Astrocyte (in vitro differentiated cells and primary cell): Measurements from ENCODE around the gene KCNMA1. TPM values are rescaled to one million over a fixed set of nuclear protein-coding genes. Genes with fewer than 3 reads are reported as not detected.

Experiments used
- DNase-seq: peaks from one replicate; pipeline ENCODE4 v3.0.0-alpha.2; 2010; ENCODE audit warnings: low read depth
- FAIRE-seq: peaks from 2 replicates; lab custom pipeline; 2011; peaks lifted over from hg19 to GRCh38; lab: Jason Lieb, UNC
- H2AFZ ChIP-seq: 2 replicates; pipeline ENCODE4 v1.6.0; 2012; ENCODE audit warnings: low read depth, low read length, inconsistent platforms
- H3K27ac ChIP-seq: 2 replicates; pipeline ENCODE4 v1.5.1; 2011; ENCODE audit warnings: low read depth, low read length, inconsistent platforms
- H3K27me3 ChIP-seq: 2 replicates; pipeline ENCODE4 v1.6.0; 2011; ENCODE audit warnings: low read length, inconsistent platforms; ENCODE audit not compliant: insufficient read depth
- H3K36me3 ChIP-seq: 2 replicates; pipeline ENCODE4 v1.5.1; 2011; ENCODE audit warnings: low read length, inconsistent platforms; ENCODE audit not compliant: insufficient read depth
- H3K4me1 ChIP-seq: 2 replicates; pipeline ENCODE4 v1.5.1; 2011; ENCODE audit warnings: low read length, inconsistent platforms; ENCODE audit not compliant: insufficient read depth
- H3K4me2 ChIP-seq: 2 replicates; pipeline ENCODE4 v1.6.0; 2012; ENCODE audit warnings: low read length, inconsistent platforms
- H3K4me3 ChIP-seq: 2 replicates; pipeline ENCODE4 v1.5.1; 2011; ENCODE audit warnings: low read depth, mild to moderate bottlenecking, low read length, inconsistent platforms; ENCODE audit not compliant: insufficient read depth
- H3K79me2 ChIP-seq: 2 replicates; pipeline ENCODE4 v1.6.0; 2012; ENCODE audit warnings: mild to moderate bottlenecking, low read length, inconsistent platforms; ENCODE audit not compliant: insufficient read depth
- H3K9ac ChIP-seq: 2 replicates; pipeline ENCODE4 v1.6.0; 2012; ENCODE audit warnings: mild to moderate bottlenecking, low read length, inconsistent platforms
- H3K9me3 ChIP-seq: 2 replicates; pipeline ENCODE4 v1.5.1; 2012; ENCODE audit warnings: low read depth, mild to moderate bottlenecking, low read length, inconsistent platforms; ENCODE audit not compliant: insufficient read depth
- H4K20me1 ChIP-seq: 2 replicates; pipeline ENCODE4 v1.6.0; 2012; ENCODE audit warnings: low read length, inconsistent platforms; ENCODE audit not compliant: insufficient read depth
- H3K27ac Mint-ChIP-seq: one replicate; pipeline ENCODE4 v1.8.0; 2021; ENCODE audit warnings: mild to moderate bottlenecking, mixed read lengths; ENCODE audit not compliant: unreplicated experiment
- H3K27me3 Mint-ChIP-seq: one replicate; pipeline ENCODE4 v1.8.0; 2021; ENCODE audit warnings: low read depth, mixed read lengths; ENCODE audit not compliant: unreplicated experiment
- H3K36me3 Mint-ChIP-seq: one replicate; pipeline ENCODE4 v1.8.0; 2021; ENCODE audit warnings: low read depth, mixed read lengths; ENCODE audit not compliant: unreplicated experiment
- H3K4me1 Mint-ChIP-seq: one replicate; pipeline ENCODE4 v1.8.0; 2021; ENCODE audit warnings: low read depth, mixed read lengths; ENCODE audit not compliant: unreplicated experiment
- H3K4me3 Mint-ChIP-seq: one replicate; pipeline ENCODE4 v1.8.0; 2021; ENCODE audit warnings: mild to moderate bottlenecking, moderate library complexity, mixed read lengths; ENCODE audit not compliant: unreplicated experiment
- H3K9me3 Mint-ChIP-seq: one replicate; pipeline ENCODE4 v1.8.0; 2021; ENCODE audit warnings: mild to moderate bottlenecking, mixed read lengths; ENCODE audit not compliant: unreplicated experiment
- EZH2 ChIP-seq: IDR thresholded peaks from 2 replicates; pipeline ENCODE4 v1.6.1; 2012; ENCODE audit warnings: mild to moderate bottlenecking, low read length, inconsistent platforms; ENCODE audit not compliant: insufficient read depth
- total RNA-seq: library from RNA; stranded (reverse); gene quantifications from 2 replicates; pipeline ENCODE4 v1.2.1, GENCODE V29; 2021
- TF ChIP-seq, protein P1 (sequence below): IDR thresholded peaks from 2 replicates; pipeline ENCODE4 v1.5.1; 2011; ENCODE audit warnings: low read depth, mild to moderate bottlenecking, inconsistent platforms, low read length, moderate library complexity; ENCODE audit not compliant: insufficient read depth

KCNMA1 gene
- total RNA-seq, 1 donor from 2014 or later: 45.8 TPM

DNA sequence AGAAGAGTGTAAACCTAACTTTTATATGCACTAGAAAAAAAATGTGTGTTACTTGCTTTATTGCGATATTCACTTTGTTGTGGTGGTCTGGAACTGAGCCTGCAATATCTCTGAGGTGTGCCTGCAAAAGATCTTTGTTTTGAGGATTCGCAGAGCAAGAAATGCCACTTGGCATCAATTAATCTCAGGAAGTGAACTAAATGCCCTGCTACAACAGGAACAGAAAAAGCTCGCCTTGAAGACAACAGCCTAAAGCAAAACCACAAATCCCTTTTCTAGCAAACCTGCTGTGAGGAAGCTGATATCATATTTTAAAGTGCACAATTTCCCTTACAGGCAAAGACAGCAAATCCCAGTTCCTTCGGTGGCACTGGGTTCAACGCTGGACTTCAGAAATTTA is 675.8 kb downstream of the KCNMA1 start:
- no peak overlapping the region for H3K27ac ChIP-seq

DNA sequence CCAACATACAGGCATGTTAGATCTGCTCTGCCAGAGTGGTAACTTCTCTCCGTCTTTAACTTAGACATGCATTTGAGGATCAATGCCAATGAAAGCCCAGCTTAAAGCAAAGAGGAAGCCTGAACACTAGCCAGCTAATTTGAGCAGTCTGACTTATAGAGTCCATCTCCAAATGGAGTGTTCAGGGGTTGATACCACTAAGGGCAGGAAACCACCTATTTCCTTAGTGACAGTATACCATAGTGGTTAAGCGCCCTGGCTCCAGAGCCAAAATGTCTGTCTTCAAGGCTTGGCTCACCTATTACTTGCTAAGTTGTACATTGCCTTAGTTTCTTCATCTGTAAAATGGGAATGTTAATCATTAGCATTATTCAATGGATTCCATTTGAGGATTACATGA is 678.5 kb downstream of the KCNMA1 start:
- Histone ChIP-seq H3K36me3 (no peaks in the 10 kb centered on the region), H3K9ac (no peak overlapping the region), H3K79me2 (no peaks in the 10 kb centered on the region), H3K27me3 (no peaks in the 10 kb centered on the region), H2AFZ (no peak overlapping the region), H4K20me1 (no peaks in the 10 kb centered on the region), H3K27ac (no peak overlapping the region), H3K4me1 (no peaks in the 10 kb centered on the region), H3K4me2 (no peak overlapping the region), H3K9me3 (no peaks in the 10 kb centered on the region), H3K4me3 (no peak overlapping the region)
- no peak overlapping the region for H3K4me3 Mint-ChIP-seq
- FAIRE-seq: no peak
- H3K27me3 Mint-ChIP-seq: no peaks in the 10 kb centered on the region
- DNase-seq: no peak
- peaks cover 16% of the 10 kb centered on the region for H3K36me3 Mint-ChIP-seq
- TF ChIP-seq, protein P1, sequence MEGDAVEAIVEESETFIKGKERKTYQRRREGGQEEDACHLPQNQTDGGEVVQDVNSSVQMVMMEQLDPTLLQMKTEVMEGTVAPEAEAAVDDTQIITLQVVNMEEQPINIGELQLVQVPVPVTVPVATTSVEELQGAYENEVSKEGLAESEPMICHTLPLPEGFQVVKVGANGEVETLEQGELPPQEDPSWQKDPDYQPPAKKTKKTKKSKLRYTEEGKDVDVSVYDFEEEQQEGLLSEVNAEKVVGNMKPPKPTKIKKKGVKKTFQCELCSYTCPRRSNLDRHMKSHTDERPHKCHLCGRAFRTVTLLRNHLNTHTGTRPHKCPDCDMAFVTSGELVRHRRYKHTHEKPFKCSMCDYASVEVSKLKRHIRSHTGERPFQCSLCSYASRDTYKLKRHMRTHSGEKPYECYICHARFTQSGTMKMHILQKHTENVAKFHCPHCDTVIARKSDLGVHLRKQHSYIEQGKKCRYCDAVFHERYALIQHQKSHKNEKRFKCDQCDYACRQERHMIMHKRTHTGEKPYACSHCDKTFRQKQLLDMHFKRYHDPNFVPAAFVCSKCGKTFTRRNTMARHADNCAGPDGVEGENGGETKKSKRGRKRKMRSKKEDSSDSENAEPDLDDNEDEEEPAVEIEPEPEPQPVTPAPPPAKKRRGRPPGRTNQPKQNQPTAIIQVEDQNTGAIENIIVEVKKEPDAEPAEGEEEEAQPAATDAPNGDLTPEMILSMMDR: no peak
- no peak for TF ChIP-seq EZH2
- no peak overlapping the region for H3K27ac Mint-ChIP-seq
- H3K9me3 Mint-ChIP-seq: peaks cover 7% of the 10 kb centered on the region
- no peaks in the 10 kb centered on the region for H3K4me1 Mint-ChIP-seq

More for the DNA sequence above, 675.8 kb downstream of the KCNMA1 start:
- H3K36me3 Mint-ChIP-seq: peaks cover 21% of the 10 kb centered on the region
- no peak overlapping the region for H3K9ac ChIP-seq
- no peaks in the 10 kb centered on the region for H4K20me1 ChIP-seq
- H3K4me2 ChIP-seq: no peak overlapping the region
- no peaks in the 10 kb centered on the region for H3K4me1 Mint-ChIP-seq
- H3K4me3 ChIP-seq: no peak overlapping the region
- FAIRE-seq: no peak
- no peak overlapping the region for H2AFZ ChIP-seq
- H3K4me3 Mint-ChIP-seq: no peak overlapping the region
- no peaks in the 10 kb centered on the region for H3K27me3 Mint-ChIP-seq
- H3K27me3 ChIP-seq: no peaks in the 10 kb centered on the region
- H3K36me3 ChIP-seq: no peaks in the 10 kb centered on the region
- H3K9me3 Mint-ChIP-seq: peaks cover 9% of the 10 kb centered on the region
- no peak for DNase-seq
- no peaks in the 10 kb centered on the region for H3K9me3 ChIP-seq
- no peaks in the 10 kb centered on the region for H3K79me2 ChIP-seq
- no peaks in the 10 kb centered on the region for H3K4me1 ChIP-seq
- no peak overlapping the region for H3K27ac Mint-ChIP-seq
- no peak for TF ChIP-seq EZH2
- TF ChIP-seq, protein P1: no peak

DNA sequence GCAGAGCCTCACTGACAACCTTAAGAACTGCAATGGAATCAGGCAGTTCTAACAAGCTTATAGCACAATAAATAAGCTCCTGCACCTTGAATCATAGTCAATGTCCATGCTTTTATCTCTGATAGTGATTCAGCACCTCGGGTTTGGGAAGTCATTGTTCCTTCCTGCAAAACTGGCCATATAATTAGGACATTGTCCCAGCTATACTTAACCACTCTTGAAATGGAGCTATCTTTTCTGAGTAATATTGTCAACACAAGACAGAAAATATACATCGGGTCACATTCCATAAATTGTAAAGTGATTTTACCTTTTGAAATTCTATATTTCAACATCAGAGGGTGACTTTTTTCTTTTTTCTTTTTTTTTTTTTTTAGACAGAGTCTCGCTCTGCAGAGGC is 682.8 kb downstream of the KCNMA1 start:
- no peak overlapping the region for H3K27ac ChIP-seq

More for the DNA sequence above, 682.8 kb downstream of the KCNMA1 start:
- Histone ChIP-seq H3K9ac (no peak overlapping the region), H3K4me3 (no peak overlapping the region), H3K4me1 (peaks cover 2% of the 10 kb centered on the region), H3K79me2 (no peaks in the 10 kb centered on the region), H3K36me3 (no peaks in the 10 kb centered on the region), H3K4me2 (no peak overlapping the region), H4K20me1 (no peaks in the 10 kb centered on the region), H2AFZ (no peak overlapping the region), H3K27me3 (no peaks in the 10 kb centered on the region), H3K9me3 (no peaks in the 10 kb centered on the region)
- Mint-ChIP-seq H3K9me3 (peaks cover 1% of the 10 kb centered on the region), H3K27me3 (no peaks in the 10 kb centered on the region), H3K4me3 (no peak overlapping the region), H3K36me3 (peaks cover 16% of the 10 kb centered on the region), H3K4me1 (no peaks in the 10 kb centered on the region), H3K27ac (no peak overlapping the region)
- FAIRE-seq: no peak
- no peak for TF ChIP-seq EZH2
- DNase-seq: no peak
